OCI-LY7 (cell line): Measurements from ENCODE around the gene EMCN. TPM values are rescaled to one million over a fixed set of nuclear protein-coding genes. Genes with fewer than 3 reads are reported as not detected.

ENCODE experiments used
- Bru-seq: library from RNA; stranded (reverse); fragments of 400-500 nt; gene quantifications from one replicate; lab custom pipeline; 2021; lab: Mats Ljungman, UMichigan
- BruChase-seq, 2 experiments: library from RNA; stranded (reverse); fragments of 400-500 nt; gene quantifications; one replicate each; lab custom pipeline; 2021; lab: Mats Ljungman, UMichigan
- BruUV-seq: library from RNA; stranded (reverse); fragments of 400-500 nt; replicated peaks from 2 replicates; lab custom pipeline; 2021; lab: Mats Ljungman, UMichigan
- CTCF ChIA-PET: fragments of 300-600 bp; sonication (Branson Sonifier 250); formaldehyde crosslinking; loops from one replicate; lab custom pipeline; 2022; ENCODE audit warnings: antibody characterized with exemption; ENCODE audit not compliant: unreplicated experiment; lab: Charles Lee
- POLR2A ChIA-PET: fragments of 300-600 bp; sonication (Branson Sonifier 250); formaldehyde crosslinking; loops from one replicate; lab custom pipeline; 2022; ENCODE audit warnings: antibody characterized with exemption; lab: Charles Lee
- DNase-seq: peaks from one replicate; pipeline ENCODE4 v3.0.0-alpha.2; 2015; ENCODE audit warnings: low spot score
- H2AFZ ChIP-seq: fragments of 200-600 bp; sonication (generic), shearing (Covaris generic); 2 replicates; pipeline ENCODE4 v1.6.1; 2014; ENCODE audit warnings: mild to moderate bottlenecking, antibody characterized with exemption, low read length, moderate library complexity
- H3K27ac ChIP-seq: fragments of 200-600 bp; sonication (generic); 2 replicates; pipeline ENCODE4 v1.5.1; 2014; ENCODE audit warnings: mixed run types, low read depth, mild to moderate bottlenecking, moderate library complexity, low read length, inconsistent platforms; ENCODE audit not compliant: poor library complexity, severe bottlenecking
- H3K36me3 ChIP-seq: fragments of 200-600 bp; sonication (generic); 2 replicates; pipeline ENCODE4 v1.6.1; 2014; ENCODE audit warnings: mild to moderate bottlenecking, antibody characterized with exemption, low read length, moderate library complexity, mixed read lengths; ENCODE audit not compliant: insufficient read depth
- H3K4me1 ChIP-seq: fragments of 200-600 bp; sonication (generic); 2 replicates; pipeline ENCODE4 v1.5.1; 2014; ENCODE audit warnings: mild to moderate bottlenecking, low read length; ENCODE audit not compliant: insufficient read depth, poor library complexity, severe bottlenecking
- H3K4me2 ChIP-seq: fragments of 200-600 bp; sonication (generic); 2 replicates; pipeline ENCODE4 v1.6.1; 2014; ENCODE audit warnings: mild to moderate bottlenecking, low read length
- H3K4me3 ChIP-seq: fragments of 200-600 bp; sonication (generic); 2 replicates; pipeline ENCODE4 v1.5.1; 2014; ENCODE audit warnings: mild to moderate bottlenecking, low read depth, low read length; ENCODE audit not compliant: poor library complexity, severe bottlenecking
- H3K79me2 ChIP-seq: fragments of 200-600 bp; sonication (generic); 2 replicates; pipeline ENCODE4 v1.6.1; 2016; ENCODE audit warnings: low read depth, mild to moderate bottlenecking, low read length, moderate library complexity, mixed read lengths; ENCODE audit not compliant: insufficient read depth
- H3K9me2 ChIP-seq: fragments of 200-600 bp; sonication (generic); 2 replicates; pipeline ENCODE4 v1.6.1; 2016; ENCODE audit warnings: mild to moderate bottlenecking, low read length, mixed read lengths; ENCODE audit not compliant: insufficient read depth
- H3K9me3 ChIP-seq: fragments of 200-600 bp; sonication (generic); 2 replicates; pipeline ENCODE4 v1.6.1; 2014; ENCODE audit warnings: mild to moderate bottlenecking, mixed run types, low read length, mixed read lengths
- H4K20me1 ChIP-seq: fragments of 200-600 bp; sonication (generic); 2 replicates; pipeline ENCODE4 v1.6.1; 2014; ENCODE audit warnings: mild to moderate bottlenecking, antibody characterized with exemption, low read length, moderate library complexity, mixed read lengths; ENCODE audit not compliant: insufficient read depth
- CTCF ChIP-seq: fragments of 200-600 bp; sonication (generic); conservative IDR thresholded peaks from 2 replicates; pipeline ENCODE4 v1.5.1; 2014; ENCODE audit warnings: mild to moderate bottlenecking, antibody characterized with exemption, low read length, moderate library complexity, mixed read lengths
- EZH2phosphoT487 ChIP-seq: fragments of 200-600 bp; sonication (generic); IDR thresholded peaks from 2 replicates; pipeline ENCODE4 v1.6.1; 2018; ENCODE audit warnings: low read depth, borderline replicate concordance, mild to moderate bottlenecking, mixed run types, antibody characterized with exemption, low read length, moderate library complexity, mixed read lengths
- intact Hi-C: fragments of 100-400 bp; cut with micrococcal nuclease; formaldehyde crosslinking; loops from one replicate; pipeline ENCODE4 v1.10.0; 2022; ENCODE audit not compliant: unreplicated experiment
- long read RNA-seq: library from polyadenylated mRNA; stranded (forward); transcript quantifications from one replicate; pipeline ENCODE4 v2.0.0, GENCODE V29; 2022
- total RNA-seq, 2 experiments: library from RNA; depleted of rRNA in 1 of 2; stranded (reverse); fragments of >200 nt in 1 of 2; shearing (Covaris generic) in 1 of 2; gene quantifications; 2 replicates each; pipeline ENCODE4 v1.2.3, GENCODE V29; 2014 to 2022

Gene EMCN
- total RNA-seq (2014; rRNA removed; shearing (Covaris generic)) (not detected in 2 replicates), total RNA-seq (2022) (not detected in 2 replicates), Bru-seq, nascent RNA (not detected), BruChase-seq, experiment 1, labeled RNA remaining after a 6-hour chase (not detected), BruChase-seq, experiment 2, labeled RNA remaining after a 2-hour chase (not detected)
- long read RNA-seq: 0 reads

DNA sequence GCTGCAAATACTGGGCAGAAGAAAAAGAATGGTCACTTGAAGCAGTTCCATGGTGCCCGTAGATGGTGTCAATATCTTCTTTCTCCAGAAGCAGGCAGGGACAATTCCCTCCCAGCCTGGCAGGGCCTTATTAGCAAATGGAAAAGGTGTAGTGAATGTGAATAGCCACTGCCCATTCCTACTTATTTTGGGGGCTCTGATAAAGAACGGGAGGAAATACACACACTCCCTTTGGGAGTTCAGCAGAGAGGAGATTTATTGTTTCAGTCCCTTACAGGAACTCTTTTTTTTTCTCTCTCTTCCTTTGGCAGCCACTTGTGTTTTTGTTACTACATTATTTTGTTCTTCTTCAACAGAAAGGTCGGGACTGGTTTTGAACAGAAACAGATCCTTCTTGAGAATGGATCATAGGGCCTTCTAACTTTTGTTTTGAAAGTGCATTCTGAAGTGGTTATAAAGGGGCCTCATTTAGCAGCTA is at the start of gene EMCN:
Gene EMCN (minus strand): TSS at position 159 of the 478 bp plus-strand sequence. CDS start 108 bp downstream, at position 51.
- ChIA-PET POLR2A (no interaction called here), CTCF (no interaction called here)
- TF ChIP-seq EZH2phosphoT487 (no peak), CTCF (no peak)
- no TSS peak for BruUV-seq
- Histone ChIP-seq H3K4me2 (no peak within 1 kb of the TSS), H2AFZ (no peak within 1 kb of the TSS), H3K79me2 (no peaks in the 10 kb centered on the region), H3K9me3 (no peaks in the 10 kb centered on the region), H3K4me1 (no peaks in the 10 kb centered on the region), H3K9me2 (no peaks in the 10 kb centered on the region), H4K20me1 (no peaks in the 10 kb centered on the region), H3K36me3 (no peaks in the 10 kb centered on the region), H3K4me3 (no peak within 1 kb of the TSS), H3K27ac (no peak within 1 kb of the TSS)
- intact Hi-C loops: no loop called here
- DNase-seq: no peak

DNA sequence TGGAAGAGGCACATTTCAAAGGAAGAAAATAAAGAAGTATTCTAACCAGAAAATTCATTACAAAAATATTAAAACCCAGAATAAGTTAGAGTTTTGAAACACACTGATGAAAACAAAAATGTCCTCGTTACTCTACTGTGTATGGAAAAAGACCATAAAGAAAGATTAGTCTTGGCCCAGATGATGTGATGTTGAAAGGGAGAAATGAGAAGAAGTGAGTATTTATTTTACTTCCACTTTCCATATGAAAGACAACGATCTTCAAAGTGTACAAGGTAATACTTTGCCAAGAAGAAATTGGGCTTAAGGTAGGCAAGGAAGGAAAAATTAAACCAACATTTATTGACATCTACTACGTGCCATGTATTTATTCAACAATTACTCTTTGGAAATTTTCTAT is 48.6 kb upstream of the EMCN start:
- Histone ChIP-seq H3K4me3 (no peak overlapping the region), H3K27ac (no peak overlapping the region), H3K9me2 (no peaks in the 10 kb centered on the region), H3K79me2 (no peaks in the 10 kb centered on the region), H3K4me2 (no peak overlapping the region), H2AFZ (no peak overlapping the region; the same call in 1 of the 2 replicates), H4K20me1 (no peaks in the 10 kb centered on the region), H3K9me3 (no peaks in the 10 kb centered on the region), H3K4me1 (no peaks in the 10 kb centered on the region), H3K36me3 (no peaks in the 10 kb centered on the region)
- BruUV-seq: no TSS peak
- ChIA-PET CTCF (no interaction called here), POLR2A (interaction anchor here (1.3 kb wide), 1 partner anchor 19 kb away, joined by 3 read pairs; no protein-coding TSS in a partner anchor)
- DNase-seq: no peak
- intact Hi-C loops: no loop called here
- no peak for TF ChIP-seq CTCF
- TF ChIP-seq EZH2phosphoT487: no peak

- H3K36me3 ChIP-seq: no peaks in the 10 kb centered on the region
- no peak overlapping the region for H3K27ac ChIP-seq
- H3K9me2 ChIP-seq: no peaks in the 10 kb centered on the region
- DNase-seq: no peak
- H3K4me3 ChIP-seq: no peak overlapping the region
- H3K4me1 ChIP-seq: no peaks in the 10 kb centered on the region
- CTCF ChIA-PET: no interaction called here
- no peaks in the 10 kb centered on the region for H3K9me3 ChIP-seq
- no peaks in the 10 kb centered on the region for H4K20me1 ChIP-seq
- no peak overlapping the region for H3K4me2 ChIP-seq
- intact Hi-C loops: no loop called here
- H2AFZ ChIP-seq: no peak overlapping the region
- POLR2A ChIA-PET: no interaction called here
- no TSS peak for BruUV-seq
- TF ChIP-seq CTCF (no peak), EZH2phosphoT487 (no peak)
- H3K79me2 ChIP-seq: no peaks in the 10 kb centered on the region
Measured at GRCh38 chr4:100557306-100557705, 39.5 kb upstream of the EMCN start.
